Measurements from ENCODE around the gene CA12.

CA12 gene

GRCh38 chr15:63385911-63386531, 4.4 kb upstream of the CA12 start:
- DNase-seq (ENCODE audit: low read depth): no peak
- no peak overlapping the region for H3K4me3 ChIP-seq (ENCODE audit: control insufficient read depth, low read depth, low read length)
- no peak for TF ChIP-seq CTCF (IDR thresholded peaks at IDR 0.05; ENCODE audit: control insufficient read depth, insufficient read depth, low read depth, low read length, missing control alignments)

DNA sequence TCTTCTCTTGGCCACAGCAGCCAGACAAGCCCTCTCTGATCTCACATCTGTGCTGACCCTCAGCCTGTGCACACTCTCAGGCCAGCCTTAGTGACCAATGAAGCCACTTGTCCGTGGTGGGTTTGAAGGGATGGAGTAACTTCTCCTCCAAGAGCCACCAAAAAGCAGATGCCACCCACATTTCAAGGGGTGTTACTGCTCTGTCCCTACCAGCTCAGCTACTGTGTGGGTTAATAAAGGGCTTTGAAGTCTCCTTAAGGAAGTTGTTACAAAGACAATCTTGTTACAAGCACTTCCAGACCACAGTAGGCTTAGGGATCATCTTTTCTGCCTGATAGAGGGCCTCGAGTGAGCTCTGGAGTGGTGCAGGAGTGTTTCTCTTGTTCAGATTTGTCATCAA, 3.3 kb upstream of the CA12 start:
- DNase-seq (ENCODE audit: low read depth): no peak
- TF ChIP-seq CTCF (IDR thresholded peaks at IDR 0.05; ENCODE audit: control insufficient read depth, insufficient read depth, low read depth, low read length, missing control alignments): no peak
- H3K4me3 ChIP-seq (ENCODE audit: control insufficient read depth, low read depth, low read length): no peak overlapping the region

DNA sequence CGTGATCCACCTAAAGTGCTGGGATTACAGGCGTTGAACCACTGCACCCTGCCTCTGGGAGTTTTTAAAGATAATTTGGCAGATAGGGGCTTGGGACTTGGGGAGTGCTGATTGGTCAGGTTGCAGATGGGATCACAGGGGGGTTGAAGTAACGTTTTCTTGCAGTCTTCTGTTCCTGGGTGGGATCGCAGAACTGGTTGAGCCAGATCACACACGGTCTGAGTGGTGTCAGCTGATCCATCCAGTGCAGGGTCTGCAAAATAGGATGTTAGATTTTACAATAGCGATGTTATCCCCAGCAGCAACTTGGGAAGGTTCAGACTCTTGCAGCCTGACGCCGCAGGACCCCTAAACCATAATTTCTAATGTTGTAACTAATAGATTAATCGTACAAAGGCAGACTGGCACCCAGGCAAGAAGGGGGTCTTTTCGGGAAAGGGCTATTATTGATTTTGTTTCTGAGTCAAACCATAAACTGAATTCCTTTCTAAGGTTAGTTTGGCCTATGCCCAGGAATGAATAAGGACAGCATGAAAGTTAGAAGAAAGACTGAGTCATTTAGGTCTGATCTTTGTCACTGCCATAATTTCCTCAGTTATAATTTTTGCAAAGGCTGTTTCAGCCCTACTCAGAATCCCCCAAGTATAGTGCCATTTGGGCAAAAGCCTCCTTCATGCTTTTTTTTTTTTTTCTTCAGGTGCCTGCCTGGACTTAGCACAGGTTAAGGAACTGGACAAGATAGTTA, 1.5 kb upstream of the CA12 start:
- DNase-seq (ENCODE audit: low read depth): no peak

GRCh38 chr15:63380808-63381282, 801 bp downstream of the CA12 start:
- DNase-seq (ENCODE audit: low read depth): no peak
- peak overlapping the region; percentile 64 for H3K4me3 ChIP-seq (ENCODE audit: control insufficient read depth, low read depth, low read length)

More for the DNA sequence above, 1.5 kb upstream of the CA12 start:
- no peak for TF ChIP-seq CTCF (IDR thresholded peaks at IDR 0.05; ENCODE audit: control insufficient read depth, insufficient read depth, low read depth, low read length, missing control alignments)
- no peak overlapping the region for H3K4me3 ChIP-seq (ENCODE audit: control insufficient read depth, low read depth, low read length)

DNA sequence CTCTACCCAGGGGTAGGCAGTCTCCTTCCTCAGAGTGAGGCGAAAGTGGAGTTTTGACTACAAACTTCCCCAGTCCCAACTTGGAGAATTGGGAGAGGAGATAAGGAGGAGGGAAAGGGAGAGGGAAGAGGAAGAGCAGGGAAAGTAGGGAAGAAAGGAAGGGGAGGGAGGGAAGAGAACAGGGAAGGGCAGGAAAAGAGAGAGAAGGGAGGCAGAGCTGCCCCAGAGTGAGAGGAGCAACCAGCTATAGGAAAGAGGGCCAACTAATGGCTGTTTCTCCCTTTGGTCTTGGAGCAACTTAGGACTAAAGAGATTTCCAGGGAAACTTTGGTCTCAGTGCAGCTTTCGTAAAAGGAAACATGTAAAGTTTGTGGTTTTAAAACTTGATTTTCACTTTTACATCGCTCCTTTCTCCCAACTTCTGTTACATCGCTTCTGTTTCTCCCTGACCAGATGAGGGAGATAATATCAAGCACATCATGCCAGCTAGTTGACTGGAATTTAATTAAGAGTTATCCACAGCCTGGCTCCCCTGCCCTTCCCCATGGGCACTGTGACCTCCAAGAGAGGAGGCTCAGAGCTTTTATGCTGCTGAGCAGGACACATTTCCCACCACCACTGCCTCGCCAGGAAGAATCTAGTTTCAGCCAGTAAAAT, 1.4 kb downstream of the CA12 start:
- no peak for DNase-seq (ENCODE audit: low read depth)
- peak overlapping the region; percentile 64 for H3K4me3 ChIP-seq (ENCODE audit: control insufficient read depth, low read depth, low read length)
- TF ChIP-seq CTCF (IDR thresholded peaks at IDR 0.05; ENCODE audit: control insufficient read depth, insufficient read depth, low read depth, low read length, missing control alignments): no peak

More at GRCh38 chr15:63380808-63381282, 801 bp downstream of the CA12 start:
- no peak for TF ChIP-seq CTCF (IDR thresholded peaks at IDR 0.05; ENCODE audit: control insufficient read depth, insufficient read depth, low read depth, low read length, missing control alignments)

GRCh38 chr15:63379492-63380150, 2.0 kb downstream of the CA12 start:
- DNase-seq (ENCODE audit: low read depth): no peak
- no peak overlapping the region; the same call in 1 of the 2 replicates for H3K4me3 ChIP-seq (ENCODE audit: control insufficient read depth, low read depth, low read length)
- TF ChIP-seq CTCF (IDR thresholded peaks at IDR 0.05; ENCODE audit: control insufficient read depth, insufficient read depth, low read depth, low read length, missing control alignments): no peak

All from AG09309 (cell line).